GM19467 (cell line): ENCODE measurements around the gene DNM3.
"Not testable (repeated sequence)": the region's sequence is repeated elsewhere in the genome, so short reads cannot be mapped to it uniquely, and the experiment has no call there.

Experiments
- ATAC-seq: cut with Tn5 transposase; IDR thresholded peaks from one replicate; pipeline ENCODE4 v1.9.1; 2021; ENCODE audit warnings: mild to moderate bottlenecking, moderate library complexity; ENCODE audit not compliant: unreplicated experiment

The DNM3 gene

GRCh38 chr1:172005856-172006255 is 164.6 kb downstream of the DNM3 start:
- no peak for ATAC-seq

GRCh38 chr1:172006660-172007059 is 165.4 kb downstream of the DNM3 start:
- no peak for ATAC-seq

GRCh38 chr1:172018727-172019311 is 177.5 kb downstream of the DNM3 start:
- no peak for ATAC-seq

GRCh38 chr1:172019976-172020375 is 178.7 kb downstream of the DNM3 start:
- ATAC-seq: no peak

- no peak for ATAC-seq
Observed at GRCh38 chr1:172024516-172024915, 183.2 kb downstream of the DNM3 start.

GRCh38 chr1:172024944-172025738 is 183.8 kb downstream of the DNM3 start:
- ATAC-seq: not testable (repeated sequence)

GRCh38 chr1:172040466-172040865 is 199.2 kb downstream of the DNM3 start:
- no peak for ATAC-seq

GRCh38 chr1:172041102-172041501 is 199.8 kb downstream of the DNM3 start:
- no peak for ATAC-seq

GRCh38 chr1:172041742-172042141 is 200.4 kb downstream of the DNM3 start:
- no peak for ATAC-seq

- ATAC-seq: no peak
Observed at GRCh38 chr1:172043900-172044299, 202.6 kb downstream of the DNM3 start.

GRCh38 chr1:172051898-172052297 is 210.6 kb downstream of the DNM3 start:
- ATAC-seq: no peak

GRCh38 chr1:172054172-172054571 is 212.9 kb downstream of the DNM3 start:
- ATAC-seq: no peak

GRCh38 chr1:172055816-172056419 is 214.6 kb downstream of the DNM3 start:
- ATAC-seq: not testable (repeated sequence)

- no peak for ATAC-seq
Observed at GRCh38 chr1:172068334-172068733, 227.0 kb downstream of the DNM3 start.

- no peak for ATAC-seq
Observed at GRCh38 chr1:172069051-172069450, 227.8 kb downstream of the DNM3 start.

- ATAC-seq: no peak
Observed at GRCh38 chr1:172069534-172069933, 228.2 kb downstream of the DNM3 start.

GRCh38 chr1:172070055-172070454 is 228.8 kb downstream of the DNM3 start:
- no peak for ATAC-seq

- ATAC-seq: no peak
Observed at GRCh38 chr1:172071746-172072145, 230.4 kb downstream of the DNM3 start.

- not testable (repeated sequence) for ATAC-seq
Observed at GRCh38 chr1:172079859-172080258, 238.6 kb downstream of the DNM3 start.

- ATAC-seq: no peak
Observed at GRCh38 chr1:172083191-172083590, 241.9 kb downstream of the DNM3 start.

GRCh38 chr1:172084876-172085275 is 243.6 kb downstream of the DNM3 start:
- ATAC-seq: no peak

- ATAC-seq: no peak
Observed at GRCh38 chr1:172085317-172085716, 244.0 kb downstream of the DNM3 start.
